ENCODE measurements around the gene KLK2. TPM values are rescaled to one million over a fixed set of nuclear protein-coding genes. Genes with fewer than 3 reads are reported as not detected.

Gene KLK2
- total RNA-seq, 1 experiment from 2014 or later = not detected

DNA sequence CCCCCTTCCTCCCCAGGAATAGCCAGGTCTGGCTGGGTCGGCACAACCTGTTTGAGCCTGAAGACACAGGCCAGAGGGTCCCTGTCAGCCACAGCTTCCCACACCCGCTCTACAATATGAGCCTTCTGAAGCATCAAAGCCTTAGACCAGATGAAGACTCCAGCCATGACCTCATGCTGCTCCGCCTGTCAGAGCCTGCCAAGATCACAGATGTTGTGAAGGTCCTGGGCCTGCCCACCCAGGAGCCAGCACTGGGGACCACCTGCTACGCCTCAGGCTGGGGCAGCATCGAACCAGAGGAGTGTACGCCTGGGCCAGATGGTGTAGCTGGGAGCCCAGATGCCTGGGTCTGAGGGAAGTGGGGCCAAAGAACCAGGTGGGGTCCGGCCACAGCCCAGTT is 3.2 kb downstream of the KLK2 start:
- intact Hi-C loops (cut with micrococcal nuclease) = no loop called here
- TF ChIP-seq, protein P1, sequence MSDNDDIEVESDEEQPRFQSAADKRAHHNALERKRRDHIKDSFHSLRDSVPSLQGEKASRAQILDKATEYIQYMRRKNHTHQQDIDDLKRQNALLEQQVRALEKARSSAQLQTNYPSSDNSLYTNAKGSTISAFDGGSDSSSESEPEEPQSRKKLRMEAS (IDR thresholded peaks at IDR 0.05) = no peak
- no peak for TF ChIP-seq RAD21 (IDR thresholded peaks at IDR 0.05; ENCODE audit: low read depth)
- TF ChIP-seq SIN3A (IDR thresholded peaks at IDR 0.05; ENCODE audit: low read depth) = no peak
- no peak for TF ChIP-seq ZFX (IDR thresholded peaks at IDR 0.05)
- TF ChIP-seq, protein P2, sequence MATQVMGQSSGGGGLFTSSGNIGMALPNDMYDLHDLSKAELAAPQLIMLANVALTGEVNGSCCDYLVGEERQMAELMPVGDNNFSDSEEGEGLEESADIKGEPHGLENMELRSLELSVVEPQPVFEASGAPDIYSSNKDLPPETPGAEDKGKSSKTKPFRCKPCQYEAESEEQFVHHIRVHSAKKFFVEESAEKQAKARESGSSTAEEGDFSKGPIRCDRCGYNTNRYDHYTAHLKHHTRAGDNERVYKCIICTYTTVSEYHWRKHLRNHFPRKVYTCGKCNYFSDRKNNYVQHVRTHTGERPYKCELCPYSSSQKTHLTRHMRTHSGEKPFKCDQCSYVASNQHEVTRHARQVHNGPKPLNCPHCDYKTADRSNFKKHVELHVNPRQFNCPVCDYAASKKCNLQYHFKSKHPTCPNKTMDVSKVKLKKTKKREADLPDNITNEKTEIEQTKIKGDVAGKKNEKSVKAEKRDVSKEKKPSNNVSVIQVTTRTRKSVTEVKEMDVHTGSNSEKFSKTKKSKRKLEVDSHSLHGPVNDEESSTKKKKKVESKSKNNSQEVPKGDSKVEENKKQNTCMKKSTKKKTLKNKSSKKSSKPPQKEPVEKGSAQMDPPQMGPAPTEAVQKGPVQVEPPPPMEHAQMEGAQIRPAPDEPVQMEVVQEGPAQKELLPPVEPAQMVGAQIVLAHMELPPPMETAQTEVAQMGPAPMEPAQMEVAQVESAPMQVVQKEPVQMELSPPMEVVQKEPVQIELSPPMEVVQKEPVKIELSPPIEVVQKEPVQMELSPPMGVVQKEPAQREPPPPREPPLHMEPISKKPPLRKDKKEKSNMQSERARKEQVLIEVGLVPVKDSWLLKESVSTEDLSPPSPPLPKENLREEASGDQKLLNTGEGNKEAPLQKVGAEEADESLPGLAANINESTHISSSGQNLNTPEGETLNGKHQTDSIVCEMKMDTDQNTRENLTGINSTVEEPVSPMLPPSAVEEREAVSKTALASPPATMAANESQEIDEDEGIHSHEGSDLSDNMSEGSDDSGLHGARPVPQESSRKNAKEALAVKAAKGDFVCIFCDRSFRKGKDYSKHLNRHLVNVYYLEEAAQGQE (IDR thresholded peaks at IDR 0.05; ENCODE audit: low read depth) = no peak
- TF ChIP-seq ZNF274 (IDR thresholded peaks at IDR 0.05; ENCODE audit: low read depth, low read length) = no peak
- no peak for TF ChIP-seq TCF7L2 (IDR thresholded peaks at IDR 0.05; ENCODE audit: borderline replicate concordance, extremely low read depth, insufficient read depth, insufficient read length)
- no peak for TF ChIP-seq CEBPB (IDR thresholded peaks at IDR 0.05; ENCODE audit: low read depth)
- TF ChIP-seq EGR1 (IDR thresholded peaks at IDR 0.05; ENCODE audit: low read depth) = no peak
- no peak for TF ChIP-seq EZH2 (IDR thresholded peaks at IDR 0.05)
- no peak for TF ChIP-seq ELF1 (IDR thresholded peaks at IDR 0.05; ENCODE audit: borderline replicate concordance, low read depth)
- TF ChIP-seq, protein P3, sequence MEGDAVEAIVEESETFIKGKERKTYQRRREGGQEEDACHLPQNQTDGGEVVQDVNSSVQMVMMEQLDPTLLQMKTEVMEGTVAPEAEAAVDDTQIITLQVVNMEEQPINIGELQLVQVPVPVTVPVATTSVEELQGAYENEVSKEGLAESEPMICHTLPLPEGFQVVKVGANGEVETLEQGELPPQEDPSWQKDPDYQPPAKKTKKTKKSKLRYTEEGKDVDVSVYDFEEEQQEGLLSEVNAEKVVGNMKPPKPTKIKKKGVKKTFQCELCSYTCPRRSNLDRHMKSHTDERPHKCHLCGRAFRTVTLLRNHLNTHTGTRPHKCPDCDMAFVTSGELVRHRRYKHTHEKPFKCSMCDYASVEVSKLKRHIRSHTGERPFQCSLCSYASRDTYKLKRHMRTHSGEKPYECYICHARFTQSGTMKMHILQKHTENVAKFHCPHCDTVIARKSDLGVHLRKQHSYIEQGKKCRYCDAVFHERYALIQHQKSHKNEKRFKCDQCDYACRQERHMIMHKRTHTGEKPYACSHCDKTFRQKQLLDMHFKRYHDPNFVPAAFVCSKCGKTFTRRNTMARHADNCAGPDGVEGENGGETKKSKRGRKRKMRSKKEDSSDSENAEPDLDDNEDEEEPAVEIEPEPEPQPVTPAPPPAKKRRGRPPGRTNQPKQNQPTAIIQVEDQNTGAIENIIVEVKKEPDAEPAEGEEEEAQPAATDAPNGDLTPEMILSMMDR (IDR thresholded peaks at IDR 0.05 in 2 of 3, conservative IDR thresholded peaks at IDR 0.05 in 1 of 3; ENCODE audit: borderline replicate concordance in 1 of 3, insufficient read depth in 1 of 3, low read depth in 2 of 3, low read length in 2 of 3) = no peak
- TF ChIP-seq, protein P4, sequence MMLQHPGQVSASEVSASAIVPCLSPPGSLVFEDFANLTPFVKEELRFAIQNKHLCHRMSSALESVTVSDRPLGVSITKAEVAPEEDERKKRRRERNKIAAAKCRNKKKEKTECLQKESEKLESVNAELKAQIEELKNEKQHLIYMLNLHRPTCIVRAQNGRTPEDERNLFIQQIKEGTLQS (IDR thresholded peaks at IDR 0.05) = no peak
- no peak for TF ChIP-seq POLR2AphosphoS5 (IDR thresholded peaks at IDR 0.05; ENCODE audit: low read depth, low read length)
- no peak for TF ChIP-seq SRF (IDR thresholded peaks at IDR 0.05; ENCODE audit: low read depth)
- Histone ChIP-seq H3K4me1 (ENCODE audit: control insufficient read depth in 1 of 2, insufficient read depth in 2 of 2, low read length in 2 of 2) (no peaks in the 10 kb centered on the region), H3K36me3 (ENCODE audit: control insufficient read depth in 1 of 2, insufficient read depth in 2 of 2, low read length in 2 of 2) (no peaks in the 10 kb centered on the region), H3K4me3 (replicated peaks in 1 of 2; ENCODE audit: low read depth in 1 of 2, low read length in 2 of 2) (no peak overlapping the region), H3K27me3 (ENCODE audit: insufficient read depth, low read length) (peaks cover 69% of the 10 kb centered on the region), H3K9ac (ENCODE audit: low read length) (no peak overlapping the region), H3K4me2 (ENCODE audit: low read length) (no peak overlapping the region), H2AFZ (ENCODE audit: low read depth, low read length, poor library complexity, severe bottlenecking) (no peak overlapping the region), H3K27ac (ENCODE audit: low read depth, low read length) (no peak overlapping the region), H3K9me3 (ENCODE audit: control insufficient read depth in 1 of 2, insufficient read depth in 1 of 2, low read depth in 1 of 2, low read length in 2 of 2) (no peaks in the 10 kb centered on the region), H3K79me2 (ENCODE audit: insufficient read depth, low read length) (no peaks in the 10 kb centered on the region), H4K20me1 (ENCODE audit: insufficient read depth) (no peaks in the 10 kb centered on the region), H3K9me2 (ENCODE audit: insufficient read depth) (no peaks in the 10 kb centered on the region)
- DNase-seq (ENCODE audit: low read depth, low spot score) = no peak
- no peak for ATAC-seq
- RAD21 ChIA-PET (ENCODE audit: low non-redundant PET in 1 of 2, low total read pairs in 2 of 2, uncharacterized antibody in 2 of 2, unreplicated experiment in 2 of 2) = no interaction called here
- BruUV-seq (replicated peaks) = no TSS peak
- POLR2A ChIA-PET = no interaction called here
- CTCF ChIA-PET = no interaction called here

Measured in HCT116 (cell line).